K562 (cell line): ENCODE results near the gene EFHC1.

Experiments
- CTCF ChIP-seq, 3 experiments: IDR thresholded peaks in 2 of 3; conservative IDR thresholded peaks in 1 of 3; 2 replicates each; pipeline ENCODE4 v1.5.1; 2011 to 2012; ENCODE audit warnings: low read length in 3 of 3, mild to moderate bottlenecking in 3 of 3, control low read depth in 2 of 3, improper control_type of control experiment in 1 of 3, inconsistent platforms in 1 of 3, low read depth in 1 of 3, mixed read lengths in 1 of 3, moderate library complexity in 1 of 3; ENCODE audit not compliant: insufficient read depth in 2 of 3
- XRCC4 ChIP-seq: IDR thresholded peaks from one replicate; pipeline ENCODE4 v1.6.1; 2011; ENCODE audit not compliant: insufficient read depth, insufficient read length; ENCODE audit errors: extremely low read depth

- TF ChIP-seq CTCF (IDR thresholded peaks at IDR 0.05 in 2 of 3, conservative IDR thresholded peaks at IDR 0.05 in 1 of 3; ENCODE audit: insufficient read depth in 2 of 3, low read depth in 1 of 3, low read length in 3 of 3) (0 out of 6 replicates have a peak, but pooled peaks of 1 of the 3 experiments have one; percentile 6), XRCC4 (no peak)
Measured at GRCh38 chr6:52517502-52518278, 97.5 kb downstream of the EFHC1 start.
